D721Med (cell line): ENCODE measurements around the gene MYO9B.

Experiments used
- DNase-seq: peaks from one replicate; pipeline ENCODE4 v3.0.0; 2011; ENCODE audit warnings: low spot score; ENCODE audit not compliant: insufficient read length
- FAIRE-seq: peaks from 2 replicates; lab custom pipeline; 2011; peaks lifted over from hg19 to GRCh38; lab: Jason Lieb, UNC
- CTCF ChIP-seq: IDR thresholded peaks from 2 replicates; pipeline ENCODE4 v1.5.1; 2012; ENCODE audit warnings: mild to moderate bottlenecking, control low read depth; ENCODE audit not compliant: insufficient read depth; ENCODE audit errors: missing control alignments

Gene MYO9B

GRCh38 chr19:17118957-17119356, 43.4 kb downstream of the MYO9B start:
- FAIRE-seq: no peak
- DNase-seq: no peak
- TF ChIP-seq CTCF: no peak

GRCh38 chr19:17121736-17122293, 46.2 kb downstream of the MYO9B start:
- FAIRE-seq (no peak), DNase-seq (no peak)
- TF ChIP-seq CTCF: no peak

- no peak for FAIRE-seq
- no peak for TF ChIP-seq CTCF
These were observed 47.5 kb downstream of the MYO9B start for GRCh38 chr19:17123041-17123440.

GRCh38 chr19:17124025-17124424, 48.4 kb downstream of the MYO9B start:
- no peak for DNase-seq
- FAIRE-seq: no peak
- no peak for TF ChIP-seq CTCF

More at GRCh38 chr19:17123041-17123440, 47.5 kb downstream of the MYO9B start:
- no peak for DNase-seq

GRCh38 chr19:17125062-17125727, 49.6 kb downstream of the MYO9B start:
- DNase-seq: no peak
- no peak for TF ChIP-seq CTCF
- FAIRE-seq: no peak

GRCh38 chr19:17125728-17126677, 50.4 kb downstream of the MYO9B start:
- no peak for DNase-seq
- TF ChIP-seq CTCF: no peak
- FAIRE-seq: no peak
